ENCODE data around the gene WDR20. TPM values are rescaled to one million over a fixed set of nuclear protein-coding genes. Genes with fewer than 3 reads are reported as not detected.

WDR20 gene
- total and polyA plus RNA-seq, 2 donors (not counting 1 experiment from before 2014, with no cell fraction given), result 12.4 to 64.0 TPM

GRCh38 chr14:102246071-102246470, 106.4 kb downstream of the WDR20 start:
- Histone ChIP-seq H4K20me1 (ENCODE audit: control insufficient read depth, insufficient read depth, low read length, poor library complexity, severe bottlenecking) (no peaks in the 10 kb centered on the region), H3K36me3 (replicated peaks in 1 of 2; ENCODE audit: control extremely low read depth in 1 of 2, control insufficient read depth in 1 of 2, extremely low read depth in 1 of 2, insufficient read depth in 2 of 2, low read length in 1 of 2) (no peaks in the 10 kb centered on the region), H3K27ac (ENCODE audit: low read length in 2 of 2) (no peak overlapping the region), H3K4me3 (ENCODE audit: control extremely low read depth in 1 of 5, extremely low read depth in 1 of 5, insufficient read depth in 1 of 5, low read depth in 2 of 5, low read length in 4 of 5) (no peak overlapping the region), H3K4me1 (ENCODE audit: control insufficient read depth in 2 of 2, insufficient read depth in 2 of 2, low read length in 2 of 2) (no peaks in the 10 kb centered on the region), H3K9ac (ENCODE audit: low read length) (no peak overlapping the region), H3K79me2 (ENCODE audit: control insufficient read depth, insufficient read depth, low read length) (no peaks in the 10 kb centered on the region), H3K27me3 (replicated peaks in 1 of 4; ENCODE audit: control extremely low read depth in 1 of 4, control insufficient read depth in 3 of 4, insufficient read depth in 4 of 4, low read length in 3 of 4) (no peaks in the 10 kb centered on the region), H3K4me2 (replicated peaks; ENCODE audit: low read depth, low read length, poor library complexity, severe bottlenecking) (no peak overlapping the region), H3K9me3 (ENCODE audit: control extremely low read depth in 1 of 3, control insufficient read depth in 2 of 3, insufficient read depth in 1 of 3, low read length in 2 of 3) (peaks cover 0 to 6% (median 0%) of the 10 kb centered on the region in 3 donors), H2AFZ (ENCODE audit: insufficient read depth, low read depth, low read length, poor library complexity, severe bottlenecking) (no peak overlapping the region)
- POLR2A ChIA-PET, result no interaction called here
- CTCF ChIA-PET, result no interaction called here
- 86% methylated on average over 9 of the region's 9 CpGs for WGBS (ENCODE audit: insufficient coverage)
- DNase-seq, result no peak
- H3K27me3 Mint-ChIP-seq, result no peaks in the 10 kb centered on the region
- H3K4me3 Mint-ChIP-seq, result no peak overlapping the region
- no peaks in the 10 kb centered on the region for H3K9me3 Mint-ChIP-seq (ENCODE audit: insufficient read depth)
- no peak overlapping the region for H3K27ac Mint-ChIP-seq
- no peak for ATAC-seq (ENCODE audit: low read depth)
- TF ChIP-seq EZH2 (IDR thresholded peaks at IDR 0.05; ENCODE audit: borderline replicate concordance, insufficient read depth, low read depth, low read length, poor library complexity, severe bottlenecking) (no peak), CTCF (IDR thresholded peaks at IDR 0.05) (no peak)
- intact Hi-C loops (cut with micrococcal nuclease), result no loop called here
- H3K4me1 Mint-ChIP-seq, result no peaks in the 10 kb centered on the region

DNA sequence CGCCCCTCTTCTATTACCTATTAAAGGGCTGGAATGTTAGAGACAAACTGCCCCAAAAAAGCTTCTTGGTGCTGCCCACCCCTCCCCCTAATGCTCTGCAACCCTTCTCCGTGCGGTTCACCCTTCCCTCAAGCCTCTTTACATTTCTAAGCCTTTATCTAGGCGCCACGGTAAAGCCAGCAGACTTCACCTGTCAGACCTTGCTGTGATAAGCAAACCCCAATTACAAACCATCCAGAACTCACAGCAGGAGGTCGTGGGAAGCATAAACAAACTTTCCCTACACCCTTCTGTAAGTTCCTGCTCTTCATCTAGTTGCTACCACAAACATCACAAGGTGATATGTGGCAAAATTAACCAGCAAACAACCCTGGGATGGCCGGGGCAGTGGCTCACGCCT, 108.4 kb downstream of the WDR20 start:
- no peak overlapping the region for H2AFZ ChIP-seq (ENCODE audit: insufficient read depth, low read depth, low read length, poor library complexity, severe bottlenecking)
- H3K27ac Mint-ChIP-seq, result no peak overlapping the region
- no peaks in the 10 kb centered on the region for H3K4me1 ChIP-seq (ENCODE audit: control insufficient read depth in 2 of 2, insufficient read depth in 2 of 2, low read length in 2 of 2)
- no peak overlapping the region for H3K27ac ChIP-seq (ENCODE audit: low read length in 2 of 2)
- DNase-seq, result no peak
- H3K27me3 Mint-ChIP-seq, result no peaks in the 10 kb centered on the region
- ChIA-PET POLR2A (no interaction called here), CTCF (no interaction called here)
- intact Hi-C loops (cut with micrococcal nuclease), result no loop called here
- TF ChIP-seq EZH2 (IDR thresholded peaks at IDR 0.05; ENCODE audit: borderline replicate concordance, insufficient read depth, low read depth, low read length, poor library complexity, severe bottlenecking) (no peak), CTCF (IDR thresholded peaks at IDR 0.05) (no peak)
- H3K4me3 ChIP-seq (ENCODE audit: control extremely low read depth in 1 of 5, extremely low read depth in 1 of 5, insufficient read depth in 1 of 5, low read depth in 2 of 5, low read length in 4 of 5), result no peak overlapping the region
- H3K9ac ChIP-seq (ENCODE audit: low read length), result no peak overlapping the region
- no peaks in the 10 kb centered on the region for H4K20me1 ChIP-seq (ENCODE audit: control insufficient read depth, insufficient read depth, low read length, poor library complexity, severe bottlenecking)
- H3K9me3 ChIP-seq (ENCODE audit: control extremely low read depth in 1 of 3, control insufficient read depth in 2 of 3, insufficient read depth in 1 of 3, low read length in 2 of 3), result peaks cover 0 to 6% (median 0%) of the 10 kb centered on the region in 3 donors
- H3K4me1 Mint-ChIP-seq, result no peaks in the 10 kb centered on the region
- WGBS (ENCODE audit: insufficient coverage), result 81% methylated on average over 6 of the region's 8 CpGs
- H3K9me3 Mint-ChIP-seq (ENCODE audit: insufficient read depth), result no peaks in the 10 kb centered on the region
- H3K4me3 Mint-ChIP-seq, result no peak overlapping the region
- no peaks in the 10 kb centered on the region for H3K79me2 ChIP-seq (ENCODE audit: control insufficient read depth, insufficient read depth, low read length)
- ATAC-seq (ENCODE audit: low read depth), result no peak
- H3K4me2 ChIP-seq (replicated peaks; ENCODE audit: low read depth, low read length, poor library complexity, severe bottlenecking), result no peak overlapping the region
- no peaks in the 10 kb centered on the region for H3K36me3 ChIP-seq (replicated peaks in 1 of 2; ENCODE audit: control extremely low read depth in 1 of 2, control insufficient read depth in 1 of 2, extremely low read depth in 1 of 2, insufficient read depth in 2 of 2, low read length in 1 of 2)
- H3K27me3 ChIP-seq (replicated peaks in 1 of 4; ENCODE audit: control extremely low read depth in 1 of 4, control insufficient read depth in 3 of 4, insufficient read depth in 4 of 4, low read length in 3 of 4), result no peaks in the 10 kb centered on the region
